Smooth muscle cell (in vitro differentiated cells): ENCODE data around the gene CES2. TPM values are rescaled to one million over a fixed set of nuclear protein-coding genes. Genes with fewer than 3 reads are reported as not detected.

ENCODE experiments used
- DNase-seq: peaks from one replicate; lab custom pipeline; 2025; ENCODE audit not compliant: unreplicated experiment; lab: John Stamatoyannopoulos, UW
- H2AFZ ChIP-seq: fragments of 200-600 bp; sonication (generic); 2 replicates; pipeline ENCODE4 v1.6.0; 2016; ENCODE audit warnings: antibody characterized with exemption, low read depth, mild to moderate bottlenecking
- H3F3A ChIP-seq: fragments of 200-600 bp; sonication (generic); 2 replicates; pipeline ENCODE4 v1.6.0; 2017; ENCODE audit warnings: antibody characterized with exemption, low read depth
- H3K27ac ChIP-seq: fragments of 200-600 bp; sonication (generic); 2 replicates; pipeline ENCODE4 v1.5.1; 2016; ENCODE audit warnings: low read depth, mild to moderate bottlenecking
- H3K27me3 ChIP-seq: fragments of 200-600 bp; sonication (generic); 2 replicates; pipeline ENCODE4 v1.6.1; 2016; ENCODE audit warnings: low read depth, mild to moderate bottlenecking
- H3K36me3 ChIP-seq: fragments of 200-600 bp; sonication (generic); 2 replicates; pipeline ENCODE4 v1.5.1; 2016; ENCODE audit warnings: low read depth
- H3K4me1 ChIP-seq: fragments of 200-600 bp; sonication (generic); 2 replicates; pipeline ENCODE4 v1.5.1; 2016; ENCODE audit warnings: low read depth
- H3K4me2 ChIP-seq: fragments of 200-600 bp; sonication (generic); 2 replicates; pipeline ENCODE4 v1.6.0; 2016; ENCODE audit warnings: mild to moderate bottlenecking
- H3K4me3 ChIP-seq: fragments of 200-600 bp; sonication (generic); 2 replicates; pipeline ENCODE4 v1.5.1; 2016; ENCODE audit warnings: mild to moderate bottlenecking
- H3K79me2 ChIP-seq: fragments of 200-600 bp; sonication (generic); 2 replicates; pipeline ENCODE4 v1.6.0; 2016; ENCODE audit warnings: low read depth, mild to moderate bottlenecking
- H3K9ac ChIP-seq: fragments of 200-600 bp; sonication (generic); 2 replicates; pipeline ENCODE4 v1.6.0; 2016; ENCODE audit warnings: low read depth
- H3K9me3 ChIP-seq: fragments of 200-600 bp; sonication (generic); replicated peaks from 2 replicates; pipeline ENCODE4 v1.5.1; 2016; ENCODE audit warnings: low read depth
- H4K20me1 ChIP-seq: fragments of 200-600 bp; sonication (generic); 2 replicates; pipeline ENCODE4 v1.6.0; 2016; ENCODE audit warnings: low read depth
- CTCF ChIP-seq: fragments of 200-600 bp; sonication (generic); IDR thresholded peaks from 2 replicates; pipeline ENCODE4 v1.5.1; 2017; ENCODE audit warnings: borderline replicate concordance, mild to moderate bottlenecking, antibody characterized with exemption; ENCODE audit not compliant: insufficient read depth, poor library complexity, severe bottlenecking
- WGBS: methylation state at CpG from one replicate; pipeline ENCODE4 v1.1.7; 2016; ENCODE audit warnings: low lambda C conversion rate; 5-methylcytosine and 5-hydroxymethylcytosine counted together
- polyA plus RNA-seq: library from polyadenylated mRNA; unstranded; fragments of >200 nt; fragmentation: Nextera tagmentation; extraction: Ambion mirVana; gene quantifications from 2 replicates; pipeline ENCODE4 v1.2.1, GENCODE V29; 2016
- total RNA-seq: library from RNA; depleted of rRNA; stranded (reverse); fragments of >200 nt; gene quantifications from 2 replicates; pipeline ENCODE4 v1.2.3, GENCODE V29; 2014

CES2 gene
- total and polyA plus RNA-seq, 2 experiments from 2014 or later: 12.1 to 26.9 TPM

- H3K27ac ChIP-seq: peak overlapping the region; percentile 65
- H3K4me2 ChIP-seq: no peak overlapping the region
- no peaks in the 10 kb centered on the region for H3K9me3 ChIP-seq
- no peaks in the 10 kb centered on the region for H3K4me1 ChIP-seq
- no peak overlapping the region for H3K9ac ChIP-seq
- H2AFZ ChIP-seq: no peak overlapping the region
- H3K4me3 ChIP-seq: no peak overlapping the region
- no peaks in the 10 kb centered on the region for H3K36me3 ChIP-seq
- no peaks in the 10 kb centered on the region for H3K79me2 ChIP-seq
- TF ChIP-seq CTCF: no peak
- no peaks in the 10 kb centered on the region for H3K27me3 ChIP-seq
- peaks cover 11% of the 10 kb centered on the region for H3F3A ChIP-seq
- WGBS: 96% methylated on average over 2 of the region's 2 CpGs
- no peak for DNase-seq
- H4K20me1 ChIP-seq: no peaks in the 10 kb centered on the region
These were observed 36.4 kb upstream of the CES2 start for GRCh38 chr16:66898933-66899309.

GRCh38 chr16:66899310-66899944 lies 35.9 kb upstream of the CES2 start:
- Histone ChIP-seq H3K9me3 (no peaks in the 10 kb centered on the region), H3K9ac (peak overlapping the region; percentile 54), H4K20me1 (no peaks in the 10 kb centered on the region), H3F3A (peaks cover 11% of the 10 kb centered on the region), H3K27me3 (no peaks in the 10 kb centered on the region), H3K36me3 (no peaks in the 10 kb centered on the region), H3K4me2 (peak overlapping the region; percentile 67), H3K27ac (peak overlapping the region; percentile 65), H3K79me2 (no peaks in the 10 kb centered on the region), H2AFZ (no peak overlapping the region), H3K4me1 (no peaks in the 10 kb centered on the region), H3K4me3 (no peak overlapping the region)
- DNase-seq: no peak
- no peak for TF ChIP-seq CTCF
- WGBS: 88% methylated on average over 6 of the region's 6 CpGs

GRCh38 chr16:66899945-66900710 lies 35.2 kb upstream of the CES2 start:
- no peak for TF ChIP-seq CTCF
- H3K9ac ChIP-seq: peak overlapping the region; percentile 54
- H3K36me3 ChIP-seq: no peaks in the 10 kb centered on the region
- H3K4me3 ChIP-seq: no peak overlapping the region
- H2AFZ ChIP-seq: no peak overlapping the region
- peak overlapping the region; percentile 67 for H3K4me2 ChIP-seq
- H3K27ac ChIP-seq: peak overlapping the region; percentile 65
- no peaks in the 10 kb centered on the region for H4K20me1 ChIP-seq
- H3K4me1 ChIP-seq: peaks cover 2% of the 10 kb centered on the region
- no peaks in the 10 kb centered on the region for H3K79me2 ChIP-seq
- H3F3A ChIP-seq: peaks cover 11% of the 10 kb centered on the region
- peak; percentile 52 for DNase-seq
- no peaks in the 10 kb centered on the region for H3K9me3 ChIP-seq
- 38% methylated on average over 9 of the region's 9 CpGs for WGBS
- no peaks in the 10 kb centered on the region for H3K27me3 ChIP-seq
